HG02759 (cell line): ENCODE data around the gene IGFL4.

ENCODE experiments used
- ATAC-seq: cut with Tn5 transposase; IDR thresholded peaks from one replicate; pipeline ENCODE4 v1.9.1; 2021; ENCODE audit warnings: mild to moderate bottlenecking, moderate library complexity; ENCODE audit not compliant: unreplicated experiment

IGFL4 gene

DNA sequence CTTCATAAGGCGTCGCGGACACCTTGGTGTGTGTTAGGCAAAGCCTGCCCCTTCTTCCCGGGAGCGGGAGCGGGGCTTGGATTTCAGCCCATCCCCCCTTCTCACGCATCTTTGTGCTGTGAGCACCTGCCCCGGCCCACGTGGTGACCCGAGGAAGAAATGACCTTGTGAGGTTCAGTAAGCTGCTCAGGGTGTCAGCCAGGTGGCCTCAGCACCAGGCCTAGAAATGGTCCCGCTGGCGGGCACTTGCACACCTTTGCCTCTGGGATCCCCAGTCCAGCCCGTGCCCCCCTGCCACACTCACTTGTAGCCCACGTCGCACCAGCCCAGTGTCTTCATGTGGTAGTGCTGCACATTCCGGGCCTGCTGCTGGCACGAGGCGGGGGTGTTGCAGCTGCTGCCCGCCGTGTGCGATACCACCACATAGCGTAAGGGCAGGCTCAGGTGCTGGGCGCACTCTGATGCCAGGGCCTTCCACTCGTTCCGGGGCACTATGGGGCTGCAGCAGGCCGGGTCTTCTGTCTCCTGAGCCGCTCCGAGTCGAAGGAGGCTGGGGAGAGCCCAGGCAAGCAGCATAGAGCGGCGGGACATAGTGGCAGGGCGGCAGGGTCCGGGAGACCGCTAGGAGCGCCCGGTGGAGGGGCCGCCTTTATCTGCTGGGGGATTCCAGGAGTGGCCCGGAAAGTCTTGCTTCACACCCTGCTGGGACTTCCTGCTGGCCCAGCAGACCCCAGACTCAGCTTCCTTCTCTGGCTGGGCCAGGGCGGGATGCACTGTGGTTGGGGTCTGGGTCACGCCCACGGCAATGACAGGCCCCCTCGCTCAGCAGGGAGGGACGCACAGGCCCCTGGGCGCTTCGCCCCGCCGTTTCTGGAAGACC, 18.1 kb downstream of the IGFL4 start, which contains the start of gene PGLYRP1:
TSS of gene PGLYRP1 (minus strand) at position 623 of the 880 bp plus-strand sequence. CDS start at position 591, 32 bp downstream.
- ATAC-seq = no peak

DNA sequence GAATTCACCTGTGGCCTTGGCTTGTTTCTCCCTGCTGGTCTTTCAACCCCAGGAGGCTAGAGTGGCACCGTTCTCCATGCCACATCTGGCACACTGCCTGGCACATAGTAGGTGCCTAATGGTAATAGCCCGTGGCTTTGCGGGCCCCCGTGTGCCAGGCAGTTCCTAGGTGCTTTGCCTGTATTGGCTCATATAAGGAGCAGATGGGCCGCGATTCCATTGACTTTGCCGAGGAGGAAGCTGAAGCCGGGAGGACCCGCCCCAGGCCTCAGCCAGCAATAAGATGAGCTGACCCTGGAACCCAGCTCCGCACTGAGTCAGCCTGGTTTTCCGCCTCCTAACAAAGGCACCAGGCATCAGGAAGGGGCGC, 18.8 kb downstream of the IGFL4 start:
- no peak for ATAC-seq

DNA sequence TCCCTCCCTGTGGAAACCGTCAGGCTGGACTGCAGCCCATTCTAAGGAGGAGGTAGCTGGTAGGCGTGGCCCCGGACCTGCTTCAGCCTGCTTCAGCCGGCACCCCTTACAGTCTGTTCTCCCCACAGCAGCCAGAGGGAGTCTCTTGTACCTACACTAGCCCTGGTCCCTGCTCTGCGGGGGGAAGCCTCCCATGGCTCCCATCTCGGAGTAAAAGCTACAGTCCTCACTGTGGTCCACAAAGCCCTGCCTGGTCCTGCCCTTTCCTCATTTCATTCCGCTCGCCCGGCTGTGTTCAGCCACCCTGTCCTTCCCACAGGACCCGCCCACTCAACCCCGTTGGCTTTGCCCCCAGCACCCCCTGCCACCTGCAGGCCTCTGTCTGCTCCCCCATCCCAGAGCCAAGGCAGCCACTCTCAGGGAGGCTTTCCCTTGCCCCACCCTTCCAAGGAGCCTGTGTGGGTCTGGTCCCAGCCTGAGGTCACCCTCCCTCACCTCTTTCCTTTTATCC, 19.2 kb downstream of the IGFL4 start:
- no peak for ATAC-seq

DNA sequence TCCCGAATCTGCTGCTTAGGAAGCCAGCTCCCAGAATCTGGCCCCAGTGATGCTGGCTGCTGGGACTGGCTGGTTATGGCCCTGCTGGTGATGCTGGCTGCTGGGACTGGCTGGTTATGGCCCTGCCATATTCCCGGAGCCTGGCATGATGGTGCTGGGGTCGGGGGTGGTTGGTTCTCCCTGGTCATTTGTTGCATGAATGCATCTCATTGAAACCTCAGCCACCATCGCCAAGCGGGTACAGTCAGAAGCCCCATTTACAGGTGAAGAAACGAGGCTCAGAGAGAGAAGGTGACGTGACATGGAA, 20.0 kb downstream of the IGFL4 start:
- ATAC-seq = no peak

DNA sequence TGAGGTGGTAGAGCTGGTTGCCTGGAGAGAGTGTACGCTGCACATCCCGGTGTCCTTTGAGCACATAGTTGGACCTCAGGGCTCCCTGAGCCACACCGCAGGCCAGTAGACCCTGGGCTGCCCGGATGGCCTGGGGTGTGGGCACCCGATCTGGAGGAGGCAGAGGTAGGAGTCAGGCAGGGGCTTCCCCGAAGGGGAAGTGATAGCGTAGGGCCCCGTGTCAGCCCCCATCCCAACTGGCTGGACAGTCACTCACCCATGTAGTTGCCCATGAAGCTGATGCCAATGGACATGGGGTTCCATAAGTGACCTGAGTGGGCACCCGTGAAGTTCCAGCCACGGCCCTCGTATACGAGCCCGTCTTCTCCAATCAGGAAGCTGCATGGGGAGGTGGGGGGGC, 21.5 kb downstream of the IGFL4 start:
- no peak for ATAC-seq

DNA sequence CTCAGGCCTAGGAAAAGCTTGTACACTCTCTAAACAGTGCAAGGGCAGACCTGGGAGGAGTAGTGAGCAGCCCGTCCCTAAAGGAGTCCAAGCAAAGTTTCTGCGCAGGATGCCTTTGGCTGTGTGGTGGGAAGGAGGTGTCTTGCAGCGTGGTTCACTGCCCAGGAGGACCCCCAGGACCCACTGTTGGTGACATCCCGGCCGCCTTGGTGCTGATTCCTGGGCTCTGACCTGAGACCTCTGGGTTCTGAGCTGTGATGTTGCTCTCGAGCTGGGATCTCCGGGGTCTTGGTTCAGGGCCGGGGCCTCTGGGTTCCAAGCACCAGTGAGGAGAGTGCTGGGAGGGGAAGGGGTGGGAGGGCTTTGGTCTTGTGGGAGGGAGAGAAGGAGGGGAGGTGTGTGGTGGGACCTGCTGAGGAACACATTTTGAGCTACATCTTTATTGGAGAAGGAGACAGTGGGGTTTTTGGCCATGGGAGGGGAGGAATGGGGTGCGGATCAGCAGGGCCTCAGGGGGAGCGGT, 22.0 kb downstream of the IGFL4 start:
- no peak for ATAC-seq

DNA sequence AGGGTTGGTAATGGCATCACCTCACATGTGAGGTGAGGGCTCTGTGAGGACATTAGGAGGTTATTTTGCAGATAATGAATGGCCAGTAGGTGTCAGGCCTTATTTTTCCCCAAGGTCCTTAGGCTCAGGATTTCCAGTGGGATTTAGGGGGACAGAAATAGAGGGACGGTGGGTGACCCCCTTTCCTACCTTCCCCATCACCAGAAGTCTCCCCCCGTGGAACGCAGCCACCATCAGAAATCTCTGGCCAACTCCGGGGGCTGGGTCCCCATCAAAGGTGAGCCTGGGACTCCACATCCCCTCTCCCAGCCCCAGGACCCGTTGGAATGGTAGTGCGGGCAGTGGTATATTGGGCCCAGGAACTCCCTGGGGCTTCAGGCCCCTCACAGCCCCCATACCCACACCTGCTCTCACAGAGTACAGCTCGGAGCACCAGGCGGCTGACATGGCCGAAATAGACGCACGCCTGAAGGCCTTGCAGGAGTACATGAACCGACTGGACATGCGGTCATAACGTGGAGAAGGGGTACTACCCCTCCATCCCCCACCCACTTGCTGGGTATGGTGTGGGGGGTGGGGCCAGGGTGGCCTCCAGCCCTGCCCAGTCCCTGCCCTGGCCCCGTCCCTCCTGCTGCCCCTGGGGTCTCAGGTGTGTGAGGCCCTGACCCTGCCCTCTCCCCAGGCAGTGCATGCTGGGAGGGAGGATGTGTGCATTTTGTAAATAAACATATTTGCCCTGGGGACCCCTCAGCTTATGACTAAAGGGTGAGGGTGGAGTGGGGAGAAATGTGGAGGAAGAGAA, 22.7 kb downstream of the IGFL4 start:
- ATAC-seq = no peak

DNA sequence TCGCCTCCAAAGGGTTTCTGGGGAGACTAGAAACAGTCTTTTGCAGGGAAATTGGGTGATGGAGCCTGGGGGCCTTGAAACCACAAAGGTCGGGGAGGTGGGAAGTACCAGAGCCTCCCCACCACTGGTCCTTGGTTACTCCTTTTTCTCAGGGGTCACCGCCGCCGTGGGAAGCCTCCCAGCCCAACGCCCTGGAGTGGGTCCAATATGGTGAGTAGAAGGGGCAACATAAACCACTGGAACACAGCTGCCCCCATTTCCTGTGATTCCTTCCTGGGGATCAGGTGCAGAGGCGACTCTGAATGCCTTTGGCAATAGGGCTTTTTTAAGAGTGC, 23.7 kb downstream of the IGFL4 start:
- ATAC-seq = no peak

DNA sequence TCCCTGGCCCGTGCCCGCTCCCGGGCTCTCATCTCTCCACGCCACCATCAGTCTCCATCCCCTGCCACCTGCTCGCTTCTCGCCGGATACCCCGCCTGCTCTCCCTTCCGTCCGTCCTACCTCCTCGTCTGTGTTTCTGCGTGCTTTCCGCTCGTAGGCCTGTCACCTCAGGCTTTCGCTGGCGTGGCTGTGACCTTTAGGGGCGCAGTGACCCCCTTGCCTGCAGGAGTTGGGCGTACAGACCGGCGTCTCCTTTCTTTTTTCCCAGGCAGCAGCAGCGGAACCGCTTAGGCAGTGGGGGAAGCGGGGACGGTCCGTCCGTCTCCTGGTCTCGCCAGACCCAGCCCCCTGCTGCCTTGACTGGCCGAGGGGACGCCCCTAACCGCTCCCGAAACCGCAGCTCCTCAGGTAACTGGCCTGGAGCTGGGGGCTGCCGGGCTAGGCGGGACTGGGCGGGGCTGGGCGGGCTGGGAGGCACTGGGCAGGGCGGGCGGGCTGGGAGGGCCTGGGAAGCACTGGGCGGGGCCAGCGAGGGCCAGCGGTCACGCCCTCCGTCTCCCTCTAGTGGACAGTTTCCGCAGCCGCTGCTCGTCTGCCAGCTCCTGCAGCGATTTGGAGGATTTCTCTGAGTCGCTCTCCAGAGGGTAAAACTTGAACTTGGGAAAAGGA, 24.2 kb downstream of the IGFL4 start:
- peak; percentile 70 for ATAC-seq

DNA sequence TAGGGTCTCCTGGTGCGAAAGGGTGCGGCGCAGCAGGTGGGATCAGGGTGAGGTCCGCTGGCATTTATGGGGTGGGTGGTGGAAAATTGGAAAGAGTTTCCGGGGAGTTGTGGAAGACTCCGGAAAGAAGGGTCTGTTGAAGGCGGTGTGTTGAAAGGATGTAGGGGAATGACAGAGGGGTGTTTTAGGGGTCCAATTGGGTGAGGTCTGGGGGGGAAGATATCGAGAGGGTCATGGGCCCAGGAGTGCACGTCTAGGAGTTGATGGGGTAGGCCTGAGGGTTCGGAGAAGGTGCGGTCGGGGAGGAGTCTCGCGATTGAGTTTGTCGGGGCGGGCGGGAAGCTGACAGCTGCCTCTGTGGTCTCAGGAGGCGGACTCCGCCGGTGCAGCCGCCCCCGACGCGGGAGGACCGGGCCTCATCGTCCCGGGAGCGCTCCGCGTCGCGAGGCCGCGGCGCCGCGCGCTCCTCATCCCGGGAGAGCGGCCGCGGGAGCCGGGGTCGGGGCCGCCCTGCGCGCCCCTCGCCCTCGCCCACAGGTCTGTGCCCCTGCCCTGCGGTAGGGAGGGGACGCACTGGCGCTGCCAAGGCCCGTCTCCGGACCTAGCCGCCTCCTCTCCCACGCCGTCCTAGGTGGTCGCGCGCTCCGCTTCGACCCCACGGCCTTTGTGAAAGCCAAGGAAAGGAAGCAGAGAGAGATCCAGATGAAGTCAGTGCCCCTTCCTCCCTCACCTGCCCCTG, 24.9 kb downstream of the IGFL4 start:
- peak; percentile 17 for ATAC-seq

DNA sequence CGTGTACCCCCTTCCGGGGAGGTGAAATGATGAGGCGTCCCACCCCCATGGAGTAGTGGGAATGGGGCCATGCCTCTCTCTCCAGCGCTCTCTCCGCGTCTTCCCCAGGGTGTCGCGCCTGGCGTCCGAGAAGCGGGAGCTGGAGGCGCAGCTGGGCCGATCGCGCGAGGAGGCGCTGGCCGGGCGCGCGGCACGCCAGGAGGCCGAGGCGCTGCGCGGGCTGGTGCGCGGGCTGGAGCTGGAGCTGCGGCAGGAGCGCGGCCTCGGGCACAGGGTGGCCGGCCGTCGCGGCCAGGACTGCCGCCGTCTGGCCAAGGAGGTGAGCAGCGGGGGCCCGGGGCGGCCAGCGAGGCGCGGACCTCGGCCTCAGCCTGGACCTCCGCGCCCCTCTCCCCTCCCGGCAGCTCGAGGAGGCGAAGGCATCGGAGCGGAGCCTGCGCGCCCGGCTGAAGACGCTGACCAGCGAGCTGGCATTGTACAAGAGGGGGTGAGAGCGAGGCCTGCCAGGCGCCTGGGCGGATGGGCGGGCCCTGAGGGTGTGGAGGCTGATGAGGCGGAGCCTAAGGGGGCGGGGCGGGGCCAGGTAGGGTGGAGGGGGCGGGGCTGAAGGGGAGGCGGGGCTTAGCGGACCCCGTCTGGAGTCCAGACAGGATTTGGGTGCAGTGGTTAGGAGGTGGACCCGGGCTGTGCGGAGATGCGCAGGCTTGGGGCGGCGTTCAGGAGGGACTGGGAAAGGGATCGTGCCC, 25.7 kb downstream of the IGFL4 start:
- no peak for ATAC-seq

DNA sequence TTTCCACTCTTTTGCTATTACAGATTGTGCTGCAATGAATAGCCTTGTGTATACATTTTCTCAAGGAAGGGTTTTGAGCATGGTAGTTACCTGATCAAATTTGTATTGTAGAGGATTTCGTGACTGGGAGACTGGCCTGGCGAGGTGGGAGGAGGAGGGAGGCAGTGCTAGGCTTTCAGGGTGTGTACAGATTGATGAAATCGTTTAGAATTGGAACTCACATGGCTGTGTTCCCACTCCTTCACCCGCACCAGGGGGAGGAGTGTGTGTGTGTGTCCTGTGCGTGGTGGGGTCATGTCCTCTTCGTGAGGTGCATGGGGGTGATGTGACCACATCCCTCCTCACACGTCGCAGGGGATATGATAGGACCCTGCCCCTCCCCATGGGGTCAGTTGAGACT, 26.3 kb downstream of the IGFL4 start:
- no peak for ATAC-seq

DNA sequence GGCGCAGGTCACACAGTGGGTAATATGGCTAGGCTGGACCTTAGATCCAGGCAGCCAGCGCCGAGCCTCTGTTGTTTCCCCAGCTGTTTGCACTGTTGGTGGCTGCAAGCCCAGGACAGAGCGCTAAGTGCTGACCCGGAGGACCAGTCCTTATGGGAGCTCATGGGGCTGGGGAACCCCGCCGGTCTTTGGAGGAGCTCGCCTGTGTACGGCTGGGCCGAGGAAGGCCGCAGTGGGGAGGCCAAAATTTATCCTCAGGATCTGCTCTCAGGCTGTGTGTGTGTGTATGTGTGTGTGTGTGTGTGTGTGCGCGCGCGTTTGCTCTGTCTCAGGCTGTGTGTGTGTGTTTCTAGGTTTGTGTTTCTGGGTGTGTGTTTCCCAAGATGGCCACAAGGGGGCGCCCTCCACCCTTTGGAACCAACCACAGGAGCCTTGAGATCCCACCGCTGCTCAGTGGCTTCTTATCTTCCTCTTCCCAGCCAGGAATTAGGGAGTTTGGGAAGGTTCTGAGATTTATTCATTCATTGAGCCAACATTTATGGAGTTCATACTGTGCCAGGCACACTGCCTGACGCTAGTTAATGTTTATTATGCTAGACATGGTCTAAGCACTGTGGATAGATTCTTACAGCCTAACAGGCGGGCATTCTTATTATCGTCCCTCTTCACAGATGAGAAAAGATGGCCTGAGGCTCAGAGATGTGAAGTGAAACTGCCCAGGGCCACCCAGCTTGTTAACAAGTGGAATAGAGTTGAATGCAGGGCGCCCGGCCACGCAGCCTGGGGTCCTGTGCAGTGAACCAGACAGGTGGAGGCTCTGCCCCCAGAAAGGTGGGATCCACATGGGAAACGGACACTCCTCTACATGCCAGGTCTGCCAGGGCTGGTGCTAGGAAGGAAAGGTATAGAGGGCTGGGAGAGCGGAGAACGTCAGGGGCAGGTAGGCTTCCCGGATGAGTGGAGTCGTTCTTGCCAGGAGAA, 31.0 kb downstream of the IGFL4 start:
- ATAC-seq = no peak

DNA sequence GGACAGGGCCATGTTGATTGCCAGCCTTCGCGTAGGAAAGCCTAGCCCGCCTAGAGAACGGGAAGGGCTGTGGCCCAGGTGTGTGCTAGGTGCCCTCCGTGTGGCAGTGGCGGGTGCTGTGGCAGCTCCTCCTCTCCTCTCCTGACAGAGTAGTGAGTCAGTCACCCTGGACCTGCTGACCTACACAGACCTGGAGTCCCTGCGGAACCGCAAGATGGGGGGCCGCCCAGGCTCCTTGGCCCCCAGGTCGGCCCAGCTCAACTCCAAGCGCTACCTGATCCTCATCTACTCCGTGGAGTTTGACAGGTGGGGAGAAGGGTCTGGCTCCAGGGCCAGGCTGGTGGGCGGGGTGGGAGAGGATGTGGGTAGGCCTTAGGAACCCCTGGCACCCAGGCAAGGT, 34.4 kb downstream of the IGFL4 start:
- ATAC-seq = no peak

DNA sequence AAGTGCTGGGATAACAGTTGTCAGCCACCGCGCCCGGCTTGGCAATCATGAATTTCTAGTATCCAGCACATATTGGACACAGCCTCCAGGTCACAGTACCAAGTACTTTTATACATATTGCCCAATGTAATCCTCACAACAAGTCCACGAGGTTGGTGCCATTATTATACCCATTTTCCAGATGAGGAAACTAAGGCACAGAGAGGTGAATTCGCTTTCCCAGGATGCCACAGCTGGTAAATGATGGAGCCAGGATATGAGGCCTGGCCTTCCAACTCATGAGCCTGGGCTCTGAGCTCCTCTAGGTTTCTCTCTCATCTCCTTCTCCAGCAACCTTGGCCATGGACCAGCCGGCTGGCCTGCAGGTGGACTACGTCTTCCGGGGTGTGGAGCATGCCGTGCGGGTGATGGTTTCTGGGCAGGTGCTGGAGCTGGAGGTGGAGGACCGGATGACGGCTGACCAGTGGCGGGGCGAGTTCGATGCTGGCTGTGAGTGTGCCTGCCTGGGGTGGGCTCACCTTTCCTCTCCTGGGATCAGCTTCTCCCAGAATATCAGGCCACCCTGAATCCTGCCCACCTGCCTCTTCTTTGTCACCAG, 38.0 kb downstream of the IGFL4 start:
- ATAC-seq = no peak

DNA sequence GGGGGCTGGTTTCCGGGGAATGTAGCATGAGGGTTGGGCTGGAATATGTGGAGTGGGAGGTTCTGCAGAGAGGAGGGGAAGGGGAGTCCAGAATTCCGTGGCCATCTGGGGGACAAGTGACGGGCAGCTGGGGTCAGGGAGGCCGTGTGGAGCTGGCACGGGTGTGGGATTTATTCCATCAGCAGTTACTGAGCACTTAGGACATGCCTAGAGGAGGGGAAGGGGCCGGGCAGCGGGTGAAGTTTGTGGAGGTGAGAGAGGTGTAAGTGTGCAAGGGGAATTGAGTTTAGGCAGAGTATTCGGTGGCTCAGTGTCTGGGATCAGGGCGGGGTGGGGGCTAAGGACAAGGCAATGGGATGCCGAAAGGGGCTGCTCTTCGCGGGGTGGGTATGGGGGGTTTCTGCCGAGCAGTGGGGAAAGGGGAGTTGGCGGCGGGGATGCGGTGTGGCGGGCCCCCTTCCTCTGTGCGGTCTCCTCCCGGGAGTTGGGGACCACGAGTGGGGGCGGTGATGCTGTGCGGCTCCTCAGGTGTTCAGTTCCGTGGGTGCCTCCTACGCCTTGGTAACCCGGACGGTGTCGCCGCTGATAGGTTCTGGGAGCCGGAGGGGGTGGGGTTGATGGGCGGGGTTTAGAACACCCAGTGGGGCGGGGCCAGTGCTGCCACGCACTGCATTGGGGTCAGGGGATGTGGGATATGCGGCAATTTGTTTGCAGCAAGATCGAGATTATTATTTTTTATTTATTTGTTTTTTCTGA, 40.1 kb downstream of the IGFL4 start:
- no peak for ATAC-seq

DNA sequence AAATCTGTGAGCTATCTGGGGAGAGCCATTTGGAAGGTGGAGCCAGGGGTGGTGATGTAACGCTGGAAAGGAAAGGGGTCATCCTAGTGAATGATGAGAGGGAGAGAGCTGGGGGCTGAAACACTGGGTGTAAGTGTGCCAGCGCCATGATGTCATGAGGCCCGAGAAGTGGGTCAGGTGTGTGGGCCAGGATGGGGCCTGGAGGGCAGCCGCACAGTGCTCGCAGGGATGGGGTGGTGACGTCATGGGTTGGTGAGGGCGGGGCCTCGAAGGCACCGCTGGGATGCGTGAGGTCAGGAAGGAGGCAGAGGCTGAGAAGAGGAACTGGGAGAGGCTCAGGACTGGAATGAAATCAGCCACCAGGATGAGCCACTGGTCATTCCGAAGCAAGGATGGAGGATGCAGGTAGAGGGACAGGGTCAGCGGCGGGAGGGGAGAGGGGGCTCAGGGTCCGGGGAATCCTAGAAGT, 41.1 kb downstream of the IGFL4 start:
- ATAC-seq = no peak

DNA sequence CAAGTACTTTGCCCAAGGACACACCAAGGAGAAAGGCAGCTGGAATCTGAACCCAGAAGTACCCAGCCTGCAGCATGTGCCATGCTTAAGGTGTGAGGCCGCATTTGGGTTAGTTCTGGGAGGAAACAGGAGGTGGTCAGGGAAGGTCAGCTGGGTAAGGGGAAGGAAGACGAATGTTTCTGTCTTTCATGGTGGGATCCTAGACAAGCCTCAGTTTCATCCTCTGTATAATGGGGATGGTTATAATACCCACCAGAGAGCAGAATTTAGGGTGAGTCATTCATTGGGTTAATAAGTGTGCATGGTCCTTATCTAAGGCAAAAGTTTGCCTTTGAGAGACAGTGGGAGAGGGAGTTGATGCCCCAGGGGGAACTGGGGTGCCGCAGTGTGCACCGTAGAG, 42.0 kb downstream of the IGFL4 start:
- no peak for ATAC-seq
